GM12875 (cell line): Measurements from ENCODE around the gene RABL3.
"Not testable (repeated sequence)": the region's sequence is repeated elsewhere in the genome, so short reads cannot be mapped to it uniquely, and the experiment has no call there.

ENCODE experiments used
- H3K4me3 ChIP-seq: one replicate; pipeline ENCODE4 v1.5.1; 2011; ENCODE audit warnings: low read depth, low read length, control low read depth
- TF ChIP-seq, protein P1 (sequence below): IDR thresholded peaks from 2 replicates; pipeline ENCODE4 v1.5.1; 2011; ENCODE audit warnings: low read depth, mild to moderate bottlenecking, control low read depth, inconsistent platforms, low read length, moderate library complexity, borderline replicate concordance; ENCODE audit not compliant: insufficient read depth

The RABL3 gene

GRCh38 chr3:120648290-120648689 lies 94.0 kb downstream of the RABL3 start:
- TF ChIP-seq, protein P1, sequence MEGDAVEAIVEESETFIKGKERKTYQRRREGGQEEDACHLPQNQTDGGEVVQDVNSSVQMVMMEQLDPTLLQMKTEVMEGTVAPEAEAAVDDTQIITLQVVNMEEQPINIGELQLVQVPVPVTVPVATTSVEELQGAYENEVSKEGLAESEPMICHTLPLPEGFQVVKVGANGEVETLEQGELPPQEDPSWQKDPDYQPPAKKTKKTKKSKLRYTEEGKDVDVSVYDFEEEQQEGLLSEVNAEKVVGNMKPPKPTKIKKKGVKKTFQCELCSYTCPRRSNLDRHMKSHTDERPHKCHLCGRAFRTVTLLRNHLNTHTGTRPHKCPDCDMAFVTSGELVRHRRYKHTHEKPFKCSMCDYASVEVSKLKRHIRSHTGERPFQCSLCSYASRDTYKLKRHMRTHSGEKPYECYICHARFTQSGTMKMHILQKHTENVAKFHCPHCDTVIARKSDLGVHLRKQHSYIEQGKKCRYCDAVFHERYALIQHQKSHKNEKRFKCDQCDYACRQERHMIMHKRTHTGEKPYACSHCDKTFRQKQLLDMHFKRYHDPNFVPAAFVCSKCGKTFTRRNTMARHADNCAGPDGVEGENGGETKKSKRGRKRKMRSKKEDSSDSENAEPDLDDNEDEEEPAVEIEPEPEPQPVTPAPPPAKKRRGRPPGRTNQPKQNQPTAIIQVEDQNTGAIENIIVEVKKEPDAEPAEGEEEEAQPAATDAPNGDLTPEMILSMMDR, result no peak
- no peak overlapping the region for H3K4me3 ChIP-seq

DNA sequence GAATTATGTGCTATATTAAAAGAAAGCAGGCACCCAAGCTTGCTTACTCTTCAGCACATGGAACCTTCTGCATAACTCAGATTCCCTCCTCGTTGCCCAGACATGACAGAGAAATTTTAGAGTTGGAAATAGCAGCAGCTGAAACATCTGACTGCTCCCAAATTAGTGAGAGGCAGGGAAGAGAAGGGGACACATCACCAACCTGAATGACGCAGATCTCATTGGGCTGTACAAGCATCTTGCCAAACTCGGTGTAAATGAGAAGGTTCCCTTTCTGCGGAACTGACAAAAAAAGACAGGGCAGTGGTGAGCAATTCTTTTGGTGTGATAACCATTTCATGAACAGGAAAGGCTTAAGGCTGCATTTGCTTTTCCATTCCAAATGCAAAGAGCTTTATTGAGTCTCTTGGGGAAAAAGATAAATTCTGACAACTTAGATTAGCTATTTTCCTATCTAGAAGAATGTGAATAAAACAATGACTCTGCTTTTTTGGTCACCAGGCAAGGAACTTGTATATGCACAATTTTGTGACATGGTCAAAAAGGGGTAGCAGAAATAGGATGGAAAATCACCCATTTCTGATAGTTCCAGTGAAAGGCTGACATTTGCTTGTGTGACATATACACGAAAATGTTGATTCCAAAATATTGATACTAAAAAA lies 95.4 kb downstream of the RABL3 start:
- H3K4me3 ChIP-seq, result no peak overlapping the region
- TF ChIP-seq, protein P1, result no peak

- TF ChIP-seq, protein P1, result no peak
- no peak overlapping the region for H3K4me3 ChIP-seq
Measured at GRCh38 chr3:120645083-120645845, 97.1 kb downstream of the RABL3 start.

DNA sequence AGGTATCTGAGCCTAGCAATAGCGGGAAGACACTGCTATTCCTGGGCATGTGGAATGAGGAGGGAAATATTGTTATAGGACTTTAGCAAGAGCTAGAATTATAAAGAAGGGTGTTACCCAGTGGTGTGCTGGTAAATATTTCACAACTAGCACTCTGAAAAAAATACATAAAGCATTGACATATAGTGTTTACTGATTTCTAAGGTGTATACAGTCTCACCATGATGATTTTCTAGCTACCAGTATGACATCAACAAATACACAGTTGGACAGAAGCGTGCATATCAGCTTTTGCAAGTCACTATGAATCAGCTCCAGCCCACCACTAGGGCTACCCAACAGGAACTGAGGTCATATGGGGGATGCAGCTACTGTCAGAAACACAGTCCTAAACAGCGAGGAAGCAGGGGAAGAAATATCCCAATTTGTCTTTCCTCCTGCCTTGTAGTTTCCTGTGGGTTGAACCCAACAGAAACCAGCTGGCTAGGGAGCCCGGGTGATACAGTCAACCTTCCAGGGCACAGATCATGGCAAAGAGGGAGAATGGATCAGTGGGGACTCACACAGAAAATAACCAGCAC lies 99.9 kb downstream of the RABL3 start:
- TF ChIP-seq, protein P1, result 0 out of 2 replicates have a peak, but pooled peaks have one; percentile 6
- no peak overlapping the region for H3K4me3 ChIP-seq

DNA sequence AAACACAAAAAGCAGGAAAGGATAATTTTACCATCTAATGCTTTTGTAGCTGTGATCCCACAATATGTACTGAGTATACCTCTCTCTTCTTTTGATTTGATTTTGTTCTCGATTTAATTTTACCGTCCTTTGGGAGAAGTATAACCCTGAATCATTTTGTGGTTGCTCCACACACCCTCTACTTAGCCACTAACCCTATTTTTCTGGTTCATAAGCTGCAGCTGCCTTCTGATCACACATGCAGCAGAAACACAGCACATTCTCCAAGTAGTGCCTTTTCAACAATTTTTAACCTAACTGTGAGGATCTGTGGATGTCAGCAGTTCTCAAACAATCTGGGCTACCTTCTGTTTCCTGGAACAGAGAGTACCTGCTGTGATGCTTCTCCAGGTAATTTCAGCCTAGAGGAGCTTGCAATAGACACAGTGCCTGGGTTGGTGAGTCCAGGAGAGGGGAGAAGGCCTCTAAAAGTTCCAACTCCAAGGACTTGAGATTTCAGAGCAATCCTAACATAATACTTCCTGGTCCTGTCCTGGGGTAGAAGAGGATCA lies 100.5 kb downstream of the RABL3 start:
- TF ChIP-seq, protein P1, result no peak
- no peak overlapping the region for H3K4me3 ChIP-seq

DNA sequence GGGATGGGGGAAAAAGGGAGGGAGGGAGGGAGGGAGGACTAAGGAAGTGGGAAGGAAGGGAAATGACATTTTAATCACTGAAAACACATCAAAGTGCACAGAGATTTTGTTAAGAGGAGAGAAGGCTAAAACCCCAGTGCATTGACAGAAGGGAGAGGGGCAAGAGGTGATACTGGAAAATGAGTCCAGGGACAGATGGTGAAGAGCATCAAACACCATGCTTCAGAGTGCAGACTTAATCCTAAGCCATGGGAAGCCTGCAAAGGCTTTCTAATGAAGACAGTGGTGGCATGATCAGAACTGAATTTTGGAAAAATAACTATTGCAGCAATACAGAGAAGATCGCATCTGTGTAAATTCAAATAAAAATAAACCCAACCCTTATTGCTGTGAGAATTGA lies 102.1 kb downstream of the RABL3 start:
- H3K4me3 ChIP-seq, result no peak overlapping the region
- TF ChIP-seq, protein P1, result no peak

- H3K4me3 ChIP-seq, result not testable (repeated sequence)
Measured at GRCh38 chr3:120638820-120639219, 103.5 kb downstream of the RABL3 start.
